ENCODE data around the gene NUP133.

DNA sequence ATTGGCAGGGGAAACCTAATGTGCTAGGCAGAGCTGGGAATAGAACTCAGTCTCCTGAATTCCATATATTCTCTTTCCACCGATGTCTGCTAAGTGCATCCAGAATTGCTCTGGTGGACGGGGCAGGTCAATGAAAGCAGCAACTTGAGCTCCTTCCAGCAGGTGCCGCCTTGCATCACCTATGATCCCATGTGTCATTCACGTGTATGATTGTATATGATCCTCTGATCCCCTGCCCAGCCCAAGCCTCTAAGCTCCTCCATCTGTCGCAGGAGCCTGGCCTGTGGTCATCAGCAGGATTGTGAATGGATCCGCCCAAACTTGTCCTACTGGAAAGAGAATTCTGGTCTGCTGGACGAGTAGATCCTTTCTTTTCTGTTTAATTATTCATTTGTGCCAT is 87.4 kb downstream of the NUP133 start:
- TF ChIP-seq POLR2A (IDR thresholded peaks at IDR 0.05; ENCODE audit: low read length) (no peak), GATA1 (IDR thresholded peaks at IDR 0.05; ENCODE audit: low read depth, low read length) (no peak)
